MM.1S (cell line): Measurements from ENCODE around the gene DCDC1.

Experiments
- DNase-seq: peaks from one replicate; pipeline ENCODE4 v3.0.0-alpha.2; 2015
- H2AFZ ChIP-seq: fragments of 300-600 bp; sonication (generic); 2 replicates; pipeline ENCODE4 v1.6.0; 2016; ENCODE audit warnings: antibody characterized with exemption, low read length
- H3F3A ChIP-seq: fragments of 300-600 bp; sonication (generic); 2 replicates; pipeline ENCODE4 v1.6.1; 2016; ENCODE audit warnings: mild to moderate bottlenecking, antibody characterized with exemption, low read length, moderate library complexity, mixed read lengths; ENCODE audit not compliant: insufficient read depth
- H3K27ac ChIP-seq: fragments of 300-600 bp; sonication (generic); 2 replicates; pipeline ENCODE4 v1.5.1; 2016; ENCODE audit warnings: mild to moderate bottlenecking, low read length
- H3K27me3 ChIP-seq: fragments of 300-600 bp; sonication (generic); replicated peaks from 2 replicates; pipeline ENCODE4 v1.6.0; 2016; ENCODE audit warnings: low read length; ENCODE audit not compliant: insufficient read depth
- H3K36me3 ChIP-seq: fragments of 300-600 bp; sonication (generic); replicated peaks from 2 replicates; pipeline ENCODE4 v1.6.1; 2016; ENCODE audit warnings: mild to moderate bottlenecking, low read length, mixed read lengths; ENCODE audit not compliant: insufficient read depth
- H3K4me1 ChIP-seq: fragments of 300-600 bp; sonication (generic); 2 replicates; pipeline ENCODE4 v1.6.1; 2016; ENCODE audit warnings: low read length, mixed read lengths
- H3K4me2 ChIP-seq: fragments of 300-600 bp; sonication (generic); 2 replicates; pipeline ENCODE4 v1.6.0; 2016; ENCODE audit warnings: low read depth, low read length
- H3K4me3 ChIP-seq: fragments of 300-600 bp; sonication (generic); 2 replicates; pipeline ENCODE4 v1.5.1; 2016; ENCODE audit warnings: low read length, mixed read lengths
- H3K79me2 ChIP-seq: fragments of 300-600 bp; sonication (generic); 2 replicates; pipeline ENCODE4 v1.6.1; 2016; ENCODE audit warnings: mixed run types, low read length, mixed read lengths
- H3K9ac ChIP-seq: fragments of 300-600 bp; sonication (generic); 2 replicates; pipeline ENCODE4 v1.6.1; 2016; ENCODE audit warnings: low read length, mixed read lengths
- H3K9me2 ChIP-seq: fragments of 300-600 bp; sonication (generic); replicated peaks from 2 replicates; pipeline ENCODE4 v1.6.1; 2016; ENCODE audit warnings: mild to moderate bottlenecking, low read length, mixed read lengths; ENCODE audit not compliant: insufficient read depth
- H3K9me3 ChIP-seq: fragments of 300-600 bp; sonication (generic); replicated peaks from 2 replicates; pipeline ENCODE4 v1.6.1; 2016; ENCODE audit warnings: mild to moderate bottlenecking, low read length, mixed read lengths; ENCODE audit not compliant: insufficient read depth
- H4K20me1 ChIP-seq: fragments of 300-600 bp; sonication (generic); 2 replicates; pipeline ENCODE4 v1.6.1; 2016; ENCODE audit warnings: mild to moderate bottlenecking, low read length, moderate library complexity, mixed read lengths; ENCODE audit not compliant: insufficient read depth
- EZH2 ChIP-seq: fragments of 300-600 bp; sonication (generic); optimal IDR thresholded peaks from 2 replicates; pipeline ENCODE3; 2017; ENCODE audit warnings: low read depth, mild to moderate bottlenecking, antibody characterized with exemption, low read length, mixed read lengths
- EZH2phosphoT487 ChIP-seq: fragments of 300-600 bp; sonication (generic); IDR thresholded peaks from 2 replicates; pipeline ENCODE4 v1.6.1; 2018; ENCODE audit warnings: antibody characterized with exemption, low read length
- TF ChIP-seq, protein P1 (sequence below): fragments of 300-600 bp; sonication (generic); IDR thresholded peaks from 2 replicates; pipeline ENCODE4 v1.5.1; 2016; ENCODE audit warnings: antibody characterized with exemption, low read length, mixed read lengths

The DCDC1 gene

DNA sequence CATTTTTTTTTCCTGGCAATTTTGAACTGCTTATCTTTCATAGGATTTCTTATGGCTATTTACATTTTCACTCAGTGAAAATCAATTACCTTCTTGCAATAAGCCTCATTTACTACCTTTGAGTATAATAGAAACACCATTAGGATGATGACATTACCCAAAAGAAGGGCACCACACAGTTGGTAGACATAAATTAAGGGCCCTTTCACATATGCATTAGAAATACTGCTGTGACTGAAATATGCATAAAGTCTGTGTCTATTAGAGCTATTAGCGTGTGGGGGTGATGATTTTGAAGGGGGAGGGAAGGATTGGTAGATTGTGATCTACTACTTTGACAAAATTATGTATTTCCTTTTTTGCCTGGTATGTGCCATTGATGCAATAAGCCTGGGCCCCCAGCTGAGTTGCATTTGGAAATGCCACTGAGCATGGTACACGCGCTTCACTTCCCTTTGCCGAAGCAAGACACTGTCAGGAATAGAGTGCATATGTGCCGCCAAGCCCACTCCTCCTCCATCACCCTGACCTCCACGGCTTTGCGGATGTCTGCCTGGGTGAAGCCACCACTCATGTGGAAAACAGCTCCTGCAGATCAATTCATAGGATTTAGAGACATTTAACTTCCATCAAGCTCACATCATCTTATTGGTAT lies 339.3 kb downstream of the DCDC1 start:
- no peaks in the 10 kb centered on the region for H3K4me1 ChIP-seq
- no peaks in the 10 kb centered on the region for H3F3A ChIP-seq
- no peak overlapping the region for H3K27ac ChIP-seq
- no peak overlapping the region for H2AFZ ChIP-seq
- H3K27me3 ChIP-seq, result no peaks in the 10 kb centered on the region
- H3K9me2 ChIP-seq, result no peaks in the 10 kb centered on the region
- no peak overlapping the region for H3K4me2 ChIP-seq
- H3K79me2 ChIP-seq, result no peaks in the 10 kb centered on the region
- no peak overlapping the region for H3K4me3 ChIP-seq
- TF ChIP-seq EZH2phosphoT487 (no peak), EZH2 (no peak)
- TF ChIP-seq, protein P1, sequence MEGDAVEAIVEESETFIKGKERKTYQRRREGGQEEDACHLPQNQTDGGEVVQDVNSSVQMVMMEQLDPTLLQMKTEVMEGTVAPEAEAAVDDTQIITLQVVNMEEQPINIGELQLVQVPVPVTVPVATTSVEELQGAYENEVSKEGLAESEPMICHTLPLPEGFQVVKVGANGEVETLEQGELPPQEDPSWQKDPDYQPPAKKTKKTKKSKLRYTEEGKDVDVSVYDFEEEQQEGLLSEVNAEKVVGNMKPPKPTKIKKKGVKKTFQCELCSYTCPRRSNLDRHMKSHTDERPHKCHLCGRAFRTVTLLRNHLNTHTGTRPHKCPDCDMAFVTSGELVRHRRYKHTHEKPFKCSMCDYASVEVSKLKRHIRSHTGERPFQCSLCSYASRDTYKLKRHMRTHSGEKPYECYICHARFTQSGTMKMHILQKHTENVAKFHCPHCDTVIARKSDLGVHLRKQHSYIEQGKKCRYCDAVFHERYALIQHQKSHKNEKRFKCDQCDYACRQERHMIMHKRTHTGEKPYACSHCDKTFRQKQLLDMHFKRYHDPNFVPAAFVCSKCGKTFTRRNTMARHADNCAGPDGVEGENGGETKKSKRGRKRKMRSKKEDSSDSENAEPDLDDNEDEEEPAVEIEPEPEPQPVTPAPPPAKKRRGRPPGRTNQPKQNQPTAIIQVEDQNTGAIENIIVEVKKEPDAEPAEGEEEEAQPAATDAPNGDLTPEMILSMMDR, result no peak
- DNase-seq, result no peak
- H3K36me3 ChIP-seq, result no peaks in the 10 kb centered on the region
- H3K9ac ChIP-seq, result no peak overlapping the region
- H4K20me1 ChIP-seq, result no peaks in the 10 kb centered on the region
- H3K9me3 ChIP-seq, result no peaks in the 10 kb centered on the region

DNA sequence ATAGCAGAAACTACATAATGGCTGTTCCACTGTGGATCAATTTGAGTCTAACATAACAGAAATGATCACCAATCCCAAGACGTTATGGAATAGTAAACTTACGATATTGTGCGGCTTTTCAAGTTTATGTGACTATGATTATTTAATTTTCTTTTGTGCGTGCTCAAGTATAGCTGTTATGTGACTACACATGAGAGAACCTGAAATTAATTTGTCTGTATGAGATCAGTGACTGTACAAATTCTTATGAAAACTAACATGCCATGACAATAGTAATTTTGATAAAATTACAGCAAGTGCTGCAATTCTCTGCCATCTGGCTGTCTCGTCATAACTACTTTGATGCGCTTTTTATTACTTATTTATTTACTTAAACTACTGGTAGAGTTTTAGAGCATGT lies 343.2 kb downstream of the DCDC1 start:
- Histone ChIP-seq H3K9me3 (no peaks in the 10 kb centered on the region), H2AFZ (no peak overlapping the region), H3K9me2 (no peaks in the 10 kb centered on the region), H3K4me3 (no peak overlapping the region), H3K4me1 (no peaks in the 10 kb centered on the region), H3K79me2 (no peaks in the 10 kb centered on the region), H4K20me1 (no peaks in the 10 kb centered on the region), H3K27me3 (no peaks in the 10 kb centered on the region), H3K27ac (no peak overlapping the region), H3K36me3 (no peaks in the 10 kb centered on the region), H3K4me2 (no peak overlapping the region), H3K9ac (no peak overlapping the region), H3F3A (no peaks in the 10 kb centered on the region)
- TF ChIP-seq, protein P1, result no peak
- TF ChIP-seq EZH2phosphoT487, result no peak
- no peak for TF ChIP-seq EZH2
- DNase-seq, result no peak

DNA sequence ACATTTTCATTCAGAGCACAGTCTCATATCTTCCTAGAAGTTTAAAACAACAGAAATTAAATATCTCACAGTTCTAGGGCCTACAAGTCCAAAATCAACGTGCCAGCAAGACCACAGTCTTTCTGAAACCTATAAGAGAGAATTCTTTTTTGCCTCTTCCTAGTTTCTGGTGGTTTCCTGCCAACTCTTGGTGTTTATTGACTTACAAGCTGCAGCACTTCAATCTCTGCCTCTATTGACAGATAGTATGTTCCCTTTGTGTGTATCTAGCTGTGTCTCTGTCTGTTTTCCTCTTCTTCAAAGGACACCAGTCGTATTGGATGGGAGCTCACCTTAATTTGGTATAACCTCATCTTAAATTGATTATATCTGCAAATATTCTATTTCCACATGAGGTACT lies 347.5 kb downstream of the DCDC1 start:
- Histone ChIP-seq H3K9me2 (no peaks in the 10 kb centered on the region; the same call in 1 of the 2 replicates), H3K9ac (no peak overlapping the region), H3F3A (no peaks in the 10 kb centered on the region), H3K4me2 (no peak overlapping the region), H3K27ac (no peak overlapping the region), H3K4me3 (no peak overlapping the region), H3K36me3 (no peaks in the 10 kb centered on the region), H3K9me3 (no peaks in the 10 kb centered on the region), H3K27me3 (no peaks in the 10 kb centered on the region), H3K4me1 (no peaks in the 10 kb centered on the region), H3K79me2 (no peaks in the 10 kb centered on the region), H2AFZ (no peak overlapping the region), H4K20me1 (no peaks in the 10 kb centered on the region)
- DNase-seq, result no peak
- TF ChIP-seq EZH2phosphoT487, result no peak
- TF ChIP-seq EZH2, result no peak
- TF ChIP-seq, protein P1, result no peak
